Esophagus squamous epithelium (tissue), 5 donors: Measurements from ENCODE around the gene FOXO3. TPM values are rescaled to one million over a fixed set of nuclear protein-coding genes. Genes with fewer than 3 reads are reported as not detected.

Experiments used
- DNase-seq: peaks from one replicate; lab custom pipeline; 2025; lab: John Stamatoyannopoulos, UW
- H3K27ac ChIP-seq, 4 donors: fragments of 200-600 bp; sonication (generic); one replicate each; pipeline ENCODE4 v1.5.1; 2016 to 2019; ENCODE audit warnings: mild to moderate bottlenecking in 1 of 4
- H3K27me3 ChIP-seq, 4 donors: fragments of 200-600 bp; sonication (generic); 1 replicate in 3 of 4; 2 replicates in 1 of 4; pipeline versions ENCODE4 v1.5.1 to v1.6.0; 2017 to 2021; ENCODE audit warnings: antibody characterized with exemption in 1 of 4
- H3K36me3 ChIP-seq, 3 donors: fragments of 200-600 bp; sonication (generic); one replicate each; pipeline ENCODE4 v1.5.1; 2016 to 2019
- H3K4me1 ChIP-seq, 3 donors: fragments of 200-600 bp; sonication (generic); one replicate each; pipeline ENCODE4 v1.5.1; 2017 to 2019
- H3K4me3 ChIP-seq, 4 donors: fragments of 200-600 bp; sonication (generic); 1 replicate in 3 of 4; 2 replicates in 1 of 4; pipeline ENCODE4 v1.5.1; 2016 to 2019; ENCODE audit warnings: mild to moderate bottlenecking in 2 of 4, moderate library complexity in 1 of 4
- H3K9me3 ChIP-seq, 3 donors: fragments of 200-600 bp; sonication (generic); one replicate each; pipeline ENCODE4 v1.5.1; 2016 to 2019
- CTCF ChIP-seq, 6 experiments: fragments of 450-650 bp in 4 of 6; fragments of 200-600 bp in 2 of 6; sonication (generic) in 2 of 6; IDR thresholded peaks; one replicate each; pipeline ENCODE4 v1.5.1; 2016 to 2019; ENCODE audit warnings: antibody characterized with exemption in 6 of 6, mild to moderate bottlenecking in 4 of 6, moderate library complexity in 4 of 6
- POLR2A ChIP-seq, 4 donors: fragments of 450-650 bp; IDR thresholded peaks; one replicate each; pipeline ENCODE4 v1.6.1; 2017; ENCODE audit warnings: antibody characterized with exemption in 4 of 4, mild to moderate bottlenecking in 4 of 4, moderate library complexity in 3 of 4
- WGBS, 2 donors: methylation state at CpG; one replicate each; pipeline ENCODE4 v1.1.5; 2018; 5-methylcytosine and 5-hydroxymethylcytosine counted together
- intact Hi-C: fragments of 100-400 bp; cut with DNase I; formaldehyde crosslinking; loops from one replicate; pipeline ENCODE4 v1.15.0; 2022
- total RNA-seq, 4 donors: library from RNA; depleted of rRNA; stranded (reverse); fragments of >200 nt; gene quantifications; one replicate each; pipeline ENCODE4 v1.1.0, GENCODE V29; 2016
- donor health status: DM: yes; HTN: yes; CAD: no.

The FOXO3 gene
- total RNA-seq, 4 donors from 2014 or later = 30.3 to 80.7 (median 34.3) TPM

- 75 to 83% methylated on average over 1 of the region's 1 CpG for WGBS, 2 donors
- Histone ChIP-seq H3K36me3 (no peaks in the 10 kb centered on the region), H3K9me3 (no peaks in the 10 kb centered on the region), H3K4me3 (no peak overlapping the region), H3K27me3 (no peaks in the 10 kb centered on the region), H3K4me1 (peaks cover 0 to 7% (median 0%) of the 10 kb centered on the region in 3 donors), H3K27ac (no peak overlapping the region)
- no peak for TF ChIP-seq POLR2A (IDR thresholded peaks at IDR 0.05)
- TF ChIP-seq CTCF (IDR thresholded peaks at IDR 0.05) = no peak
- intact Hi-C loops = loop anchor here (10.0 kb wide), 1 partner anchor 526 kb away; no protein-coding TSS in a partner anchor
- no peak for DNase-seq
Measured at GRCh38 chr6:108549241-108549640, 11.5 kb upstream of the FOXO3 start.

DNA sequence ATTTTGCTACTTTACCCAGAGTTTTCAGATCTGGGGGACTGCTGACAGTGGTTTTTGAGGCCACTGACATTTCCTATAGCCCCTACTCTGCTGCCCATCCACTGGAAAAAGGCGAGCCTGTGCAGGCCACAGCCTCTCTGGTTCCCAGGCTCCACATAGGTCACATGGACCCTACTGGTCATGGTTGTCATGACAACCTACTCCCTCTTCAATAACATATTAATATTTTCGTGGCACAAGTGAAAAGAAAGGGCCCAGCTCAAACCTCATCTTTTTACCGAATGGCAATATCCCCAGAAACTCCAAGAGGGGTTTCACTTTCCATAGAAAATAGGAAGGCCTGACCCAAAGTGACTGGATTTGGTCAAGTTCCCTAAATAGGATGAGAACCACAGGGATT, 11.0 kb upstream of the FOXO3 start:
- intact Hi-C loops = loop anchor here (10.0 kb wide), 2 partner anchors 455 to 525 kb away; no protein-coding TSS in a partner anchor
- WGBS, 2 donors = 76 to 80% methylated on average over 3 of the region's 3 CpGs
- TF ChIP-seq CTCF (IDR thresholded peaks at IDR 0.05) (no peak), POLR2A (IDR thresholded peaks at IDR 0.05) (no peak)

GRCh38 chr6:108550256-108550655, 10.5 kb upstream of the FOXO3 start:
- Histone ChIP-seq H3K27me3 (no peaks in the 10 kb centered on the region), H3K4me3 (no peak overlapping the region), H3K27ac (no peak overlapping the region), H3K36me3 (no peaks in the 10 kb centered on the region), H3K9me3 (no peaks in the 10 kb centered on the region), H3K4me1 (peaks cover 2 to 6% (median 2%) of the 10 kb centered on the region in 3 donors)
- intact Hi-C loops = loop anchor here (10.0 kb wide), 1 partner anchor 455 kb away; no protein-coding TSS in a partner anchor
- DNase-seq = no peak
- TF ChIP-seq POLR2A (IDR thresholded peaks at IDR 0.05) (no peak), CTCF (IDR thresholded peaks at IDR 0.05) (no peak)
- 73 to 75% methylated on average over 3 of the region's 3 CpGs for WGBS, 2 donors

More for the DNA sequence above, 11.0 kb upstream of the FOXO3 start:
- no peak overlapping the region for H3K4me3 ChIP-seq
- H3K27me3 ChIP-seq = no peaks in the 10 kb centered on the region
- H3K36me3 ChIP-seq = no peaks in the 10 kb centered on the region
- peak overlapping the region in 1 of 4 donors; percentile 17 for H3K27ac ChIP-seq
- H3K4me1 ChIP-seq = peaks cover 0 to 3% (median 0%) of the 10 kb centered on the region in 3 donors
- no peak for DNase-seq
- no peaks in the 10 kb centered on the region for H3K9me3 ChIP-seq

GRCh38 chr6:108555399-108556052, 5.2 kb upstream of the FOXO3 start:
- no peak for DNase-seq
- no peaks in the 10 kb centered on the region for H3K36me3 ChIP-seq
- no peak overlapping the region for H3K4me3 ChIP-seq
- TF ChIP-seq CTCF (IDR thresholded peaks at IDR 0.05) = no peak
- TF ChIP-seq POLR2A (IDR thresholded peaks at IDR 0.05) = no peak
- no peaks in the 10 kb centered on the region for H3K27me3 ChIP-seq
- WGBS, 2 donors = 27 to 48% methylated on average over 5 to 7 of the region's 7 CpGs
- intact Hi-C loops = loop anchor here (10.0 kb wide), 1 partner anchor 449 kb away; no protein-coding TSS in a partner anchor
- H3K9me3 ChIP-seq = no peaks in the 10 kb centered on the region
- peaks cover 15 to 31% (median 16%) of the 10 kb centered on the region in 3 donors for H3K4me1 ChIP-seq
- peak overlapping the region; percentile 11 to 98 (median 38) for H3K27ac ChIP-seq

GRCh38 chr6:108556250-108556649, 4.5 kb upstream of the FOXO3 start:
- Histone ChIP-seq H3K4me1 (peaks cover 15 to 31% (median 16%) of the 10 kb centered on the region in 3 donors), H3K27ac (peak overlapping the region; percentile 21 to 100 (median 98)), H3K27me3 (no peaks in the 10 kb centered on the region), H3K4me3 (no peak overlapping the region), H3K9me3 (no peaks in the 10 kb centered on the region), H3K36me3 (no peaks in the 10 kb centered on the region)
- DNase-seq = no peak
- TF ChIP-seq POLR2A (IDR thresholded peaks at IDR 0.05) = no peak
- TF ChIP-seq CTCF (IDR thresholded peaks at IDR 0.05) = no peak
- WGBS, 2 donors = 93 to 94% methylated on average over 5 of the region's 5 CpGs
- intact Hi-C loops = loop anchor here (10.0 kb wide), 1 partner anchor 449 kb away; no protein-coding TSS in a partner anchor
